Trophoblast cell (in vitro differentiated cells and primary cell): ENCODE measurements around the gene ZNHIT1. TPM values are rescaled to one million over a fixed set of nuclear protein-coding genes. Genes with fewer than 3 reads are reported as not detected.

ENCODE experiments used
- DNase-seq, 2 donors: peaks; one replicate each; pipeline ENCODE4 v3.0.0-alpha.2; 2016
- H2AFZ ChIP-seq: 2 replicates; pipeline ENCODE4 v1.6.1; 2013; ENCODE audit warnings: low read length, moderate library complexity, mild to moderate bottlenecking; ENCODE audit not compliant: insufficient read depth, poor library complexity
- H2AK5ac ChIP-seq: 2 replicates; pipeline ENCODE4 v1.6.1; 2013; ENCODE audit warnings: mild to moderate bottlenecking, low read length
- H2BK120ac ChIP-seq: 2 replicates; pipeline ENCODE4 v1.6.1; 2013; ENCODE audit warnings: low read length, mild to moderate bottlenecking, moderate library complexity; ENCODE audit not compliant: insufficient read depth, poor library complexity
- H2BK12ac ChIP-seq: 2 replicates; pipeline ENCODE4 v1.6.1; 2013; ENCODE audit warnings: mild to moderate bottlenecking, low read length, moderate library complexity
- H2BK5ac ChIP-seq: 2 replicates; pipeline ENCODE4 v1.6.1; 2013; ENCODE audit warnings: low read length, low read depth, moderate library complexity, mild to moderate bottlenecking; ENCODE audit not compliant: poor library complexity
- H3K14ac ChIP-seq: 2 replicates; pipeline ENCODE4 v1.6.1; 2013; ENCODE audit warnings: mild to moderate bottlenecking, low read length
- H3K18ac ChIP-seq: 2 replicates; pipeline ENCODE4 v1.6.1; 2013; ENCODE audit warnings: mild to moderate bottlenecking, low read length
- H3K23ac ChIP-seq: 2 replicates; pipeline ENCODE4 v1.6.1; 2013; ENCODE audit warnings: low read length
- H3K27ac ChIP-seq: 2 replicates; pipeline ENCODE4 v1.5.1; 2013; ENCODE audit warnings: low read depth, mild to moderate bottlenecking, inconsistent platforms, low read length, moderate library complexity
- H3K27me3 ChIP-seq: 2 replicates; pipeline ENCODE4 v1.6.1; 2013; ENCODE audit warnings: inconsistent platforms, mild to moderate bottlenecking, low read length, moderate library complexity; ENCODE audit not compliant: insufficient read depth
- H3K36me3 ChIP-seq, 2 experiments: 1 replicate in 1 of 2; 2 replicates in 1 of 2; pipeline ENCODE4 v1.6.1; 2013; ENCODE audit warnings: low read length in 2 of 2, mild to moderate bottlenecking in 2 of 2, moderate library complexity in 1 of 2; ENCODE audit not compliant: insufficient read depth in 2 of 2, control insufficient read depth in 1 of 2
- H3K4ac ChIP-seq: 2 replicates; pipeline ENCODE4 v1.6.1; 2013; ENCODE audit warnings: low read depth, mild to moderate bottlenecking, low read length, moderate library complexity
- H3K4me1 ChIP-seq, 2 experiments: 1 replicate in 1 of 2; 2 replicates in 1 of 2; pipeline ENCODE4 v1.6.1; 2013; ENCODE audit warnings: low read length in 2 of 2, mild to moderate bottlenecking in 2 of 2, moderate library complexity in 1 of 2; ENCODE audit not compliant: insufficient read depth in 2 of 2, control insufficient read depth in 1 of 2
- H3K4me2 ChIP-seq: 2 replicates; pipeline ENCODE4 v1.6.1; 2013; ENCODE audit warnings: inconsistent platforms, mild to moderate bottlenecking, low read length, moderate library complexity
- H3K4me3 ChIP-seq: 2 replicates; pipeline ENCODE4 v1.5.1; 2013; ENCODE audit warnings: mild to moderate bottlenecking, low read depth, low read length, inconsistent platforms
- H3K79me1 ChIP-seq: one replicate; pipeline ENCODE4 v1.6.1; 2013; ENCODE audit warnings: low read length
- H3K79me2 ChIP-seq: 2 replicates; pipeline ENCODE4 v1.6.1; 2013; ENCODE audit warnings: low read length, mild to moderate bottlenecking; ENCODE audit not compliant: control insufficient read depth, insufficient read depth, poor library complexity
- H3K9ac ChIP-seq: 2 replicates; pipeline ENCODE4 v1.6.1; 2013; ENCODE audit warnings: mild to moderate bottlenecking, low read length
- H3K9me3 ChIP-seq: 2 replicates; pipeline ENCODE4 v1.6.1; 2013; ENCODE audit warnings: low read depth, mild to moderate bottlenecking, control low read depth, inconsistent platforms, low read length; ENCODE audit not compliant: insufficient read depth
- H4K12ac ChIP-seq: 2 replicates; pipeline ENCODE4 v1.6.1; 2013; ENCODE audit warnings: low read depth, mild to moderate bottlenecking, low read length, moderate library complexity
- H4K8ac ChIP-seq: 2 replicates; pipeline ENCODE4 v1.6.1; 2013; ENCODE audit warnings: low read depth, mild to moderate bottlenecking, low read length, moderate library complexity
- H4K91ac ChIP-seq: one replicate; pipeline ENCODE4 v1.6.1; 2013; ENCODE audit warnings: low read depth, mild to moderate bottlenecking, low read length, moderate library complexity
- WGBS: extraction: QIAGEN DNeasy Blood & Tissue Kit; methylation state at CpG from one replicate; pipeline ENCODE4 v1.1.7; 2013; ENCODE audit warnings: missing lambda C conversion rate; ENCODE audit not compliant: insufficient read length, insufficient coverage; ENCODE audit errors: extremely low coverage; 5-methylcytosine and 5-hydroxymethylcytosine counted together
- polyA plus RNA-seq: library from polyadenylated mRNA; stranded (reverse); fragments of 200-250 nt; gene quantifications from 2 replicates; pipeline ENCODE4 v1.2.3, GENCODE V29; 2013

ZNHIT1 gene
- polyA plus RNA-seq, result 69.1 and 70.0 TPM in 2 replicates

- peak within 1 kb of the TSS; percentile 67 for H2AK5ac ChIP-seq
- H3K4me1 ChIP-seq, result peaks cover 10 to 16% of the 10 kb centered on the region in 2 experiments
- peak; percentile 96 to 100 for DNase-seq
- H2BK5ac ChIP-seq, result peak within 1 kb of the TSS; percentile 77
- peak within 1 kb of the TSS; percentile 83 for H3K14ac ChIP-seq
- H2BK120ac ChIP-seq, result peak within 1 kb of the TSS; percentile 74
- peak within 1 kb of the TSS; percentile 83 for H2AFZ ChIP-seq
- H3K23ac ChIP-seq, result no peak within 1 kb of the TSS
- peak within 1 kb of the TSS; percentile 77 for H3K4me2 ChIP-seq
- no peaks in the 10 kb centered on the region for H3K27me3 ChIP-seq
- H4K8ac ChIP-seq, result peak within 1 kb of the TSS; percentile 83
- peak within 1 kb of the TSS; percentile 91 for H4K91ac ChIP-seq
- peak within 1 kb of the TSS; percentile 78 for H4K12ac ChIP-seq
- H3K36me3 ChIP-seq, result peaks cover 7 to 20% of the 10 kb centered on the region in 2 experiments
- no peaks in the 10 kb centered on the region for H3K9me3 ChIP-seq
- peak within 1 kb of the TSS; percentile 84 for H3K18ac ChIP-seq
- peak within 1 kb of the TSS; percentile 82 for H3K27ac ChIP-seq
- H3K79me1 ChIP-seq, result peaks cover 13% of the 10 kb centered on the region
- H3K4ac ChIP-seq, result peak within 1 kb of the TSS; percentile 80
- H3K79me2 ChIP-seq, result peaks cover 13% of the 10 kb centered on the region
- H3K4me3 ChIP-seq, result peak within 1 kb of the TSS; percentile 85
- WGBS, result no CpG with 5 or more reads among the region's 57 CpGs
- no peak within 1 kb of the TSS for H2BK12ac ChIP-seq
- peak within 1 kb of the TSS; percentile 83 for H3K9ac ChIP-seq
These were observed at the start of gene ZNHIT1, which contains the start of gene PLOD3 for GRCh38 chr7:101217388-101218235. Gene ZNHIT1, plus strand, starts transcription at chr7:101218165. Its CDS starts 31 bp downstream, at chr7:101218196. Gene PLOD3, minus strand, starts transcription at chr7:101217581. Its CDS starts 307 bp downstream, at chr7:101217274.

DNA sequence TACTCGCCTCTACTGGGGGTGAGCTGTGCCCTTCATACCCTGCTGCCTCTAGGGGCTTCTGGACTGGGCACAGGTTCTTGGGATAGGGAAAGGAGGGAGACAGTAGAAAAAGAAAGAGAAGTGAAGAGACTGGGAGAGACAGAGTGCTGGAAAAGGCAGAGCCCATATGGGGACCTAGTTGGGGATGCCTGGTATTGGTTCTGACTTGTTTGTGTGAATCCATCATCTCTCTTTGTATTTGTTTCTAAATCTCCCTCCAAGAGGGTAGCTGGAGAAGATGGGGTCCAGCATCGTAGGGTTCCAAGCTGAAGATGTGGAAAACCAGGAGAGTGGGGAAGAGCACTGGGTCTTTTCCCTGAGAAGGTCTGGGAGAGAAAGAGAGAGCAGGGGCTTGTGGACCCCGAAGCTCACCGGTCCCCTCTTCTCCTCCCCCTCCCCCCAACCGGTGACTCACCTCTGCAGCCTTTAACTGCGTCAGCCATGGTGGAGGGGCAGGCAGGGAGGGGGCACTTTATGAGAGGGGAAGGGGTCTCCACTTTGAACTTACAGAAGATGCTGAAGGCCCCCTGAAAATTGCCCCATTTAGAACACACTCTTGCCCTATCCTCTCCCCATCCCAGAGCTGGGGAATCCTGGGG lies 49.4 kb upstream of the ZNHIT1 start:
- Histone ChIP-seq H4K8ac (no peak overlapping the region), H3K9ac (no peak overlapping the region), H2AFZ (no peak overlapping the region), H3K79me2 (no peaks in the 10 kb centered on the region), H2BK120ac (no peak overlapping the region), H4K12ac (no peak overlapping the region), H2AK5ac (no peak overlapping the region), H3K9me3 (peaks cover 4% of the 10 kb centered on the region), H3K14ac (no peak overlapping the region), H3K23ac (no peak overlapping the region), H4K91ac (no peak overlapping the region), H3K36me3 (no peaks in the 10 kb centered on the region), H3K27ac (no peak overlapping the region), H2BK12ac (no peak overlapping the region), H3K27me3 (peaks cover 46% of the 10 kb centered on the region), H3K4me1 (peaks cover 42 to 52% of the 10 kb centered on the region in 2 experiments), H3K18ac (no peak overlapping the region), H3K4me2 (no peak overlapping the region), H3K4me3 (no peak overlapping the region), H2BK5ac (no peak overlapping the region), H3K79me1 (no peaks in the 10 kb centered on the region), H3K4ac (no peak overlapping the region)
- WGBS, result no CpG with 5 or more reads among the region's 6 CpGs
- DNase-seq, result no peak

DNA sequence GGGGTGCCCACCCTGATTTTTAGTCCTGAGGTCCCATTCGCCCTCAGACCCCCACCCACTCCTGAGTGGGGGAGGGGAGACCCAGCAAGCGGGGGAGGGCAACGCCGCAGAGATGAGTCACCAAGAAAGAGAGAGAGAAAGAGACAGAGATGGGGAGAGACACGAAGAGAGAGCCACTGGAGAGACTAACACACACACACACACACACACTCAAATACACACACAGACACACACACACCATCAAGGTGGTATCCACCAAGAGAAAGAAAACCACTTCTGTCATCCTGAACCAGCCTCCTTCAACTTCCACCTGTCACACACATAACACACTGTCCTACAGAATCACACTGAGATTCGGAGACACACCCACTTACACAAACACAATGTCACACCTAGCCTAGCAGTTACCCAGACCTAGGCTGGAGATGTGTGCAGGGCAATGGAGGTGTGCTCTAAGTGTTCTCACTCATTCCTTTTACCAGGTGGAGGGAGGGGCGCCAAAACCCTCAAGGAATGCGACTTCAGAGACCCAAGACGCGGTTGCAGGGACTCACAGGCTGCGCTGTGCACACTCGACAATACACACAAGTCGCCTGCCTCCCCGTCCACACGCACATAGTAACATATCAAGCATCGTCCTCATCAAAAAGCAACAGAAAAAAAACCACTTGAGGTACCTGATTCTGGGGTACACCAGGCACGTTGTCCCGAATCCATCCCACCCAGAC lies 48.7 kb upstream of the ZNHIT1 start:
- Histone ChIP-seq H3K4me2 (peak overlapping the region; percentile 15), H3K79me1 (no peaks in the 10 kb centered on the region), H4K91ac (no peak overlapping the region), H3K27ac (no peak overlapping the region), H3K4ac (no peak overlapping the region), H3K18ac (no peak overlapping the region), H3K23ac (no peak overlapping the region), H3K9me3 (peaks cover 9% of the 10 kb centered on the region), H3K36me3 (no peaks in the 10 kb centered on the region), H3K14ac (no peak overlapping the region), H3K9ac (no peak overlapping the region), H4K8ac (no peak overlapping the region), H2AFZ (no peak overlapping the region), H2BK120ac (no peak overlapping the region), H3K27me3 (peaks cover 53% of the 10 kb centered on the region), H2AK5ac (no peak overlapping the region), H3K79me2 (no peaks in the 10 kb centered on the region), H2BK12ac (no peak overlapping the region), H3K4me1 (peaks cover 35 to 45% of the 10 kb centered on the region in 2 experiments), H3K4me3 (no peak overlapping the region), H4K12ac (no peak overlapping the region), H2BK5ac (no peak overlapping the region)
- WGBS, result no CpG with 5 or more reads among the region's 18 CpGs
- DNase-seq, result no peak

- no peak overlapping the region for H3K14ac ChIP-seq
- H4K8ac ChIP-seq, result no peak overlapping the region
- no peak overlapping the region for H3K27ac ChIP-seq
- no peak overlapping the region for H3K4me3 ChIP-seq
- DNase-seq, result peak; percentile 40 to 74
- H2BK5ac ChIP-seq, result no peak overlapping the region
- H3K36me3 ChIP-seq, result no peaks in the 10 kb centered on the region
- WGBS, result no CpG with 5 or more reads among the region's 33 CpGs
- H4K12ac ChIP-seq, result no peak overlapping the region
- H3K18ac ChIP-seq, result no peak overlapping the region
- H3K9ac ChIP-seq, result no peak overlapping the region
- H3K79me2 ChIP-seq, result no peaks in the 10 kb centered on the region
- no peak overlapping the region for H3K4ac ChIP-seq
- H2BK120ac ChIP-seq, result no peak overlapping the region
- no peak overlapping the region for H2AK5ac ChIP-seq
- H3K27me3 ChIP-seq, result peaks cover 57% of the 10 kb centered on the region
- no peak overlapping the region for H4K91ac ChIP-seq
- H2BK12ac ChIP-seq, result no peak overlapping the region
- H3K79me1 ChIP-seq, result no peaks in the 10 kb centered on the region
- peaks cover 12% of the 10 kb centered on the region for H3K9me3 ChIP-seq
- H3K23ac ChIP-seq, result no peak overlapping the region
- H2AFZ ChIP-seq, result no peak overlapping the region
- peak overlapping the region; percentile 15 for H3K4me2 ChIP-seq
- peaks cover 28 to 38% of the 10 kb centered on the region in 2 experiments for H3K4me1 ChIP-seq
These were observed 48.0 kb upstream of the ZNHIT1 start for GRCh38 chr7:101169838-101170551.
